Measurements from ENCODE around the gene USP17L10.
"Not testable (repeated sequence)": the region's sequence is repeated elsewhere in the genome, so short reads cannot be mapped to it uniquely, and the experiment has no call there.

The USP17L10 gene, protein sequence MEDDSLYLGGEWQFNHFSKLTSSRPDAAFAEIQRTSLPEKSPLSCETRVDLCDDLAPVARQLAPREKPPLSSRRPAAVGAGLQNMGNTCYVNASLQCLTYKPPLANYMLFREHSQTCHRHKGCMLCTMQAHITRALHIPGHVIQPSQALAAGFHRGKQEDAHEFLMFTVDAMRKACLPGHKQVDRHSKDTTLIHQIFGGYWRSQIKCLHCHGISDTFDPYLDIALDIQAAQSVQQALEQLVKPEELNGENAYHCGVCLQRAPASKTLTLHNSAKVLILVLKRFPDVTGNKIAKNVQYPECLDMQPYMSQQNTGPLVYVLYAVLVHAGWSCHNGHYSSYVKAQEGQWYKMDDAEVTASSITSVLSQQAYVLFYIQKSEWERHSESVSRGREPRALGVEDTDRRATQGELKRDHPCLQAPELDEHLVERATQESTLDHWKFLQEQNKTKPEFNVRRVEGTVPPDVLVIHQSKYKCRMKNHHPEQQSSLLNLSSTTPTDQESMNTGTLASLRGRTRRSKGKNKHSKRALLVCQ

DNA sequence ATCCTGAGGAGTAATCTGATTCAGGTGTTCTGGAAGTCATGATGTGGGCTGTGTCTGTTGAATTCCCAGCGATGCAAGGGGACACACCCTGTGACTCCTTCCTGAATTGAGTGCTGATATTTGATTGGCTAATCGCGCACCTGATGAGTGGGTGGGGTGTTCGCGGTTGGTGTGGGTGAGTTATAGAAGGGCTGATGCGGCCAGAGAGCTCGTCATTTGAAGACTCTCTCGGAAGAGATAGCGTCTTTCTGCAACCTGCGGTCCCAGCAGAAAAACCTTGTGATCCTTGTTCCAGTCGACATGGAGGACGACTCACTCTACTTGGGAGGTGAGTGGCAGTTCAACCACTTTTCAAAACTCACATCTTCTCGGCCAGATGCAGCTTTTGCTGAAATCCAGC, at the start of gene USP17L10:
Gene USP17L10 (plus strand): TSS at position 301 of the 400 bp plus-strand sequence. CDS start 0 bp downstream, at position 301.
- DNase-seq = not testable (repeated sequence)

DNA sequence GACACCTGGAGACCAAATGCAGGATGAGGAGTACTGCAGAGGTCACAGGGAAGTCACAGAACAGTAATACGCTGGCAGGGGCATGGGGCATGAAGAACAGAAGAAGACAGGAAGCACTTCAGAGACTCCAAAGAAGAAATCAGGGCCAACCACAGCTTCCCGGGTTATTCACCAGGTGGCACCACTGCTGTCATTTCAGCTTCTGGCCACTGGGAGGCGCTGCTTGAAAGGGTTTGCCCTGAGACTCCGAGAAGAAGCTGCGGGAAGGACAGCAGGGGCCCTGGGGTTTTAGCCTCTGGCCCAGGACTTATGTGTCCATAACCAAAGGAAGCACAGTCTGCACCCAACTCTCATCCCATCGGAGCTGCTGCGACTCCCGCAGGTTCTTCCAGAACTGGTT, 44.5 kb upstream of the USP17L10 start:
- not testable (repeated sequence) for DNase-seq

DNA sequence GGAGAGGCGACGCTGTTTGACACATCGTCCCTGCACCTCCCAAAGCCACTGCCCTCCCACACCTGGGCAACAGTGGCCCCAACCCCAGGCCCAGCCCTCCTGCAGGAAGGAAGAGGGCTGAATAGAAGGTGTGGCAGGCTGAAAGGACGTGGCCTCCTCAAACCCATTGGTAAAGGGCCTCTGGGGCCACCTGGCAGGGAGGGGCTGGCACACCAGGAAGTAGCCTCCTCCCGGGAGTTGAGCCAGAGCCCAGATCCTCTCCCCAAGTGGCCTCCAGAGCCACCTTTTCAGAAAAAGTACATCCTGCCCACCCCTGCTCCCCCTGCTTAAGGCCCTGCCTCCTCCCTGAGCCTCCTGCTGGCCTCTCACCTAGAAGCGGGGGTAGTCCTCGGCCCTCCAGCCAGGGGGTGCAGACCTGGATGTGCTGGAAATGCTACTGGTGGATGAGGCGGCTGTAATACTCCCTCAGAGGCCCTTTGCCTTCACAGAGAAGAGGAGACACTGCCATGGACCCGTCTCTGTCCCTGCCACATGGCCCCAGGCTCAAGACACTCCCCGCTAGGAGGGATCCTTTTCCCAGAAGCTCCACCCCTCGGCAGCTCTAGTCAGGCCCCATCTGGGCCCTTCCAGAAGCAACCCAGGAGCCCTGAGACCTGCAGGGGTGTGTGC, 40.5 kb upstream of the USP17L10 start, which contains the start of gene FAM90A26:
Gene FAM90A26 (plus strand): TSS at position 619 of the 669 bp plus-strand sequence. CDS start 2,764 bp downstream, outside the sequence.
- not testable (repeated sequence) for DNase-seq

DNA sequence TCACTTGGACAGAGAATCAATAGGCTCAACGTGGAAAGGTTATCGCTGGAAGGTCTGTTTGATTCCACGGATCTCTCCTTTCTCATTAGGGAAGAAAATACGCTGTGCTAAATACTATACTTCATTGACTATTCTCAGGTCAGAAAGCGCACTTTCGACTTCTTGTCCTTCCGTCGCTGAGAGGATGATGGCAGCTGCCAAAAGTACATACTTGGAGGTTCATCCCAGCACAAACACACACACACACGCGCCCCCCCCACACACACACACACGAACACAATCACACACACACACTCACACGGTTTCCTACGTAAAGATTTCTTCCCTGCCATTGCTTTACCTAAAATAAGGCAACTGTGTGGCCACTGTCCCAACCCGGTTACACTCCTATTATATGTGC, 4.2 kb downstream of the USP17L10 start:
- DNase-seq = not testable (repeated sequence)

DNA sequence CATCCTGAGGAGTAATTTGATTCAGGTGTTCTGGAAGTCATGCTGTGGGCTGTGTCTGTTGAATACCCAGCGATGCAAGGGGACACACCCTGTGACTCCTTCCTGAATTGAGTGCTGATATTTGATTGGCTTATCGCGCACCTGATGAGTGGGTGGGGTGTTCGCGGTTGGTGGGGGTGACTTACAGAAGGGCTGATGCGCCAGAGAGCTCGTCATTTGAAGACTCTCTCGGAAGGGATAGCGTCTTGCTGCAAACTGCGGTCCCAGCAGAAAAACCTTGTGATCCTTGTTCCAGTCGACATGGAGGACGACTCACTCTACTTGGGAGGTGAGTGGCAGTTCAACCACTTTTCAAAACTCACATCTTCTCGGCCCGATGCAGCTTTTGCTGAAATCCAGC, 4.6 kb downstream of the USP17L10 start, which contains the start of gene USP17L11:
Gene USP17L11 (plus strand): TSS at position 301 of the 400 bp plus-strand sequence. CDS start 0 bp downstream, at position 301.
- not testable (repeated sequence) for DNase-seq

DNA sequence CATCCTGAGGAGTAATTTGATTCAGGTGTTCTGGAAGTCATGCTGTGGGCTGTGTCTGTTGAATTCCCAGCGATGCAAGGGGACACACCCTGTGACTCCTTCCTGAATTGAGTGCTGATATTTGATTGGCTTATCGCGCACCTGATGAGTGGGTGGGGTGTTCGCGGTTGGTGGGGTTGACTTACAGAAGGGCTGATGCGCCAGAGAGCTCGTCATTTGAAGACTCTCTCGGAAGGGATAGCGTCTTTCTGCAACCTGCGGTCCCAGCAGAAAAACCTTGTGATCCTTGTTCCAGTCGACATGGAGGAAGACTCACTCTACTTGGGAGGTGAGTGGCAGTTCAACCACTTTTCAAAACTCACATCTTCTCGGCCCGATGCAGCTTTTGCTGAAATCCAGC, 9.4 kb downstream of the USP17L10 start, which contains the start of gene USP17L12:
Gene USP17L12 (plus strand): TSS at position 301 of the 400 bp plus-strand sequence. CDS start 0 bp downstream, at position 301.
- DNase-seq = not testable (repeated sequence)

DNA sequence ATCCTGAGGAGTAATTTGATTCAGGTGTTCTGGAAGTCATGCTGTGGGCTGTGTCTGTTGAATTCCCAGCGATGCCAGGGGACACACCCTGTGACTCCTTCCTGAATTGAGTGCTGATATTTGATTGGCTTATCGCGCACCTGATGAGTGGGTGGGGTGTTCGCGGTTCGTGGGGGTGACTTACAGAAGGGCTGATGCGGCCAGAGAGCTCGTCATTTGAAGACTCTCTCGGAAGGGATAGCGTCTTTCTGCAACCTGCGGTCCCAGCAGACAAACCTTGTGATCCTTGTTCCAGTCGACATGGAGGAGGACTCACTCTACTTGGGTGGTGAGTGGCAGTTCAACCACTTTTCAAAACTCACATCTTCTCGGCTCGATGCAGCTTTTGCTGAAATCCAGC, 14.1 kb downstream of the USP17L10 start, which contains the start of gene USP17L13:
Gene USP17L13 (plus strand): TSS at position 301 of the 400 bp plus-strand sequence. CDS start 0 bp downstream, at position 301.
- not testable (repeated sequence) for DNase-seq

DNA sequence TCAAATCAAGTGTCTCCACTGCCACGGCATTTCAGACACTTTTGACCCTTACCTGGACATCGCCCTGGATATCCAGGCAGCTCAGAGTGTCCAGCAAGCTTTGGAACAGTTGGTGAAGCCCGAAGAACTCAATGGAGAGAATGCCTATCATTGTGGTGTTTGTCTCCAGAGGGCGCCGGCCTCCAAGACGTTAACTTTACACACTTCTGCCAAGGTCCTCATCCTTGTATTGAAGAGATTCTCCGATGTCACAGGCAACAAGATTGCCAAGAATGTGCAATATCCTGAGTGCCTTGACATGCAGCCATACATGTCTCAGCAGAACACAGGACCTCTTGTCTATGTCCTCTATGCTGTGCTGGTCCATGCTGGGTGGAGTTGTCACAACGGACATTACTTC, 19.8 kb downstream of the USP17L10 start:
- DNase-seq = not testable (repeated sequence)

DNA sequence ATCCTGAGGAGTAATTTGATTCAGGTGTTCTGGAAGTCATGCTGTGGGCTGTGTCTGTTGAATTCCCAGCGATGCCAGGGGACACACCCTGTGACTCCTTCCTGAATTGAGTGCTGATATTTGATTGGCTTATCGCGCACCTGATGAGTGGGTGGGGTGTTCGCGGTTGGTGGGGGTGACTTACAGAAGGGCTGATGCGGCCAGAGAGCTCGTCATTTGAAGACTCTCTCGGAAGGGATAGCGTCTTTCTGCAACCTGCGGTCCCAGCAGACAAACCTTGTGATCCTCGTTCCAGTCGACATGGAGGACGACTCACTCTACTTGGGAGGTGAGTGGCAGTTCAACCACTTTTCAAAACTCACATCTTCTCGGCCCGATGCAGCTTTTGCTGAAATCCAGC, 23.6 kb downstream of the USP17L10 start, which contains the start of gene USP17L15:
Gene USP17L15 (plus strand): TSS at position 301 of the 400 bp plus-strand sequence. CDS start 0 bp downstream, at position 301.
- not testable (repeated sequence) for DNase-seq

DNA sequence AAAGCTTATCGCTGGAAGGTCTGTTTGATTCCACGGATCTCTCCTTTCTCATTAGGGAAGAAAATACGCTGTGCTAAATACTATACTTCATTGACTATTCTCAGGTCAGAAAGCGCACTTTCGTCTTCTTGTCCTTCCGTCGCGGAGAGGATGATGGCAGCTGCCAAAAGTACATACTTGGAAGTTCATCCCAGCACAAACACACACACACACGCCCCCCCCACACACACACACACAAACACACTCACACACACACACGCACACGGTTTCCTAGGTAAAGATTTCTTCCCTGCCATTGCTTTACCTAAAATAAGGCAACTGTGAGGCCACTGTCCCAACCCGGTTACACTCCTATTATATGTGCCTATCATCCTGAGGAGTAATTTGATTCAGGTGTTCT, 28.0 kb downstream of the USP17L10 start:
- not testable (repeated sequence) for DNase-seq

DNA sequence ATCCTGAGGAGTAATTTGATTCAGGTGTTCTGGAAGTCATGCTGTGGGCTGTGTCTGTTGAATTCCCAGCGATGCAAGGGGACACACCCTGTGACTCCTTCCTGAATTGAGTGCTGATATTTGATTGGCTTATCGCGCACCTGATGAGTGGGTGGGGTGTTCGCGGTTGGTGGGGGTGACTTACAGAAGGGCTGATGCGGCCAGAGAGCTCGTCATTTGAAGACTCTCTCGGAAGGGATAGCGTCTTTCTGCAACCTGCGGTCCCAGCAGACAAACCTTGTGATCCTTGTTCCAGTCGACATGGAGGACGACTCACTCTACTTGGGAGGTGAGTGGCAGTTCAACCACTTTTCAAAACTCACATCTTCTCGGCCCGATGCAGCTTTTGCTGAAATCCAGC, 33.1 kb downstream of the USP17L10 start, which contains the start of gene USP17L17:
Gene USP17L17 (plus strand): TSS at position 301 of the 400 bp plus-strand sequence. CDS start 0 bp downstream, at position 301.
- not testable (repeated sequence) for DNase-seq

DNA sequence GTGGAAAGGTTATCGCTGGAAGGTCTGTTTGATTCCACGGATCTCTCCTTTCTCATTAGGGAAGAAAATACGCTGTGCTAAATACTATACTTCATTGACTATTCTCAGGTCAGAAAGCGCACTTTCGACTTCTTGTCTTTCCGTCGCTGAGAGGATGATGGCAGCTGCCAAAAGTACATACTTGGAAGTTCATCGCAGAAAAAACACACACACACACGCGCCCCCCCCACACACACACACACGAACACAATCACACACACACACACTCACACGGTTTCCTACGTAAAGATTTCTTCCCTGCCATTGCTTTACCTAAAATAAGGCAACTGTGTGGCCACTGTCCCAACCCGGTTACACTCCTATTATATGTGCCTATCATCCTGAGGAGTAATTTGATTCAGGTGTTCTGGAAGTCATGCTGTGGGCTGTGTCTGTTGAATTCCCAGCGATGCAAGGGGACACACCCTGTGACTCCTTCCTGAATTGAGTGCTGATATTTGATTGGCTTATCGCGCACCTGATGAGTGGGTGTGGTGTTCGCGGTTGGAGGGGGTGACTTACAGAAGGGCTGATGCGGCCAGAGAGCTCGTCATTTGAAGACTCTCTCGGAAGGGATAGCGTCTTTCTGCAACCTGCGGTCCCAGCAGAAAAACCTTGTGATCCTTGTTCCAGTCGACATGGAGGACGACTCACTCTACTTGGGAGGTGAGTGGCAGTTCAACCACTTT, 37.7 kb downstream of the USP17L10 start, which contains the start of gene USP17L18:
Gene USP17L18 (plus strand): TSS at position 678 of the 728 bp plus-strand sequence. CDS start 0 bp downstream, at position 678.
- DNase-seq = not testable (repeated sequence)

DNA sequence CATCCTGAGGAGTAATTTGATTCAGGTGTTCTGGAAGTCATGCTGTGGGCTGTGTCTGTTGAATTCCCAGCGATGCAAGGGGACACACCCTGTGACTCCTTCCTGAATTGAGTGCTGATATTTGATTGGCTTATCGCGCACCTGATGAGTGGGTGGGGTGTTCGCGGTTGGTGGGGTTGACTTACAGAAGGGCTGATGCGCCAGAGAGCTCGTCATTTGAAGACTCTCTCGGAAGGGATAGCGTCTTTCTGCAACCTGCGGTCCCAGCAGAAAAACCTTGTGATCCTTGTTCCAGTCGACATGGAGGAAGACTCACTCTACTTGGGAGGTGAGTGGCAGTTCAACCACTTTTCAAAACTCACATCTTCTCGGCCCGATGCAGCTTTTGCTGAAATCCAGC, 42.6 kb downstream of the USP17L10 start, which contains the start of gene USP17L19:
Gene USP17L19 (plus strand): TSS at position 301 of the 400 bp plus-strand sequence. CDS start 0 bp downstream, at position 301.
- DNase-seq = not testable (repeated sequence)

DNA sequence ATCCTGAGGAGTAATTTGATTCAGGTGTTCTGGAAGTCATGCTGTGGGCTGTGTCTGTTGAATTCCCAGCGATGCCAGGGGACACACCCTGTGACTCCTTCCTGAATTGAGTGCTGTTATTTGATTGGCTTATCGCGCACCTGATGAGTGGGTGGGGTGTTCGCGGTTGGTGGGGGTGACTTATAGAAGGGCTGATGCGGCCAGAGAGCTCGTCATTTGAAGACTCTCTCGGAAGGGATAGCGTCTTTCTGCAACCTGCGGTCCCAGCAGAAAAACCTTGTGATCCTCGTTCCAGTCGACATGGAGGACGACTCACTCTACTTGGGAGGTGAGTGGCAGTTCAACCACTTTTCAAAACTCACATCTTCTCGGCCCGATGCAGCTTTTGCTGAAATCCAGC, 47.4 kb downstream of the USP17L10 start, which contains the start of gene USP17L20:
Gene USP17L20 (plus strand): TSS at position 301 of the 400 bp plus-strand sequence. CDS start 0 bp downstream, at position 301.
- DNase-seq = not testable (repeated sequence)
